ENCODE data around the gene CREB5. TPM values are rescaled to one million over a fixed set of nuclear protein-coding genes. Genes with fewer than 3 reads are reported as not detected.

The CREB5 gene
- total and polyA plus RNA-seq, 4 experiments from 2014 or later = not detected

- peaks cover 11 to 24% (median 14%) of the 10 kb centered on the region in 4 donors for H3K4me1 Mint-ChIP-seq
- H3K4me3 ChIP-seq (ENCODE audit: low read length in 2 of 2) = no peak overlapping the region
- H3K4me1 ChIP-seq (ENCODE audit: insufficient read depth, low read length) = peaks cover 18% of the 10 kb centered on the region
- H3K27me3 Mint-ChIP-seq = peaks cover 39 to 40% of the 10 kb centered on the region in 2 donors
- H3K9me3 ChIP-seq (ENCODE audit: control insufficient read depth in 1 of 2, low read length in 2 of 2) = no peaks in the 10 kb centered on the region
- peaks cover 18% of the 10 kb centered on the region for H3K27me3 ChIP-seq (ENCODE audit: insufficient read depth, low read length)
- H3K27ac ChIP-seq (ENCODE audit: low read depth, low read length) = no peak overlapping the region
- no peaks in the 10 kb centered on the region for H3K9me3 Mint-ChIP-seq
- H3K27ac Mint-ChIP-seq = no peak overlapping the region
- intact Hi-C loops (cut with micrococcal nuclease) = no loop called here
- H3K36me3 ChIP-seq (ENCODE audit: insufficient read depth, low read length) = no peaks in the 10 kb centered on the region
- H3K36me3 Mint-ChIP-seq = no peaks in the 10 kb centered on the region
- no peak overlapping the region for H3K4me3 Mint-ChIP-seq
- DNase-seq = no peak
- POLR2A ChIA-PET (ENCODE audit: partially characterized antibody) = interaction anchor here (0.6 kb wide), 1 partner anchor 9 kb away, joined by 4 read pairs; no protein-coding TSS in a partner anchor
- CTCF ChIA-PET (ENCODE audit: partially characterized antibody) = no interaction called here
These were observed 4.7 kb upstream of the CREB5 start for GRCh38 chr7:28407651-28408050.

GRCh38 chr7:28408105-28408959 lies 4.0 kb upstream of the CREB5 start:
- Mint-ChIP-seq H3K36me3 (no peaks in the 10 kb centered on the region), H3K4me1 (peaks cover 11 to 24% (median 14%) of the 10 kb centered on the region in 4 donors), H3K27me3 (peaks cover 40 to 43% of the 10 kb centered on the region in 2 donors), H3K9me3 (no peaks in the 10 kb centered on the region), H3K27ac (no peak overlapping the region), H3K4me3 (peak overlapping the region; percentile 58 to 77 (median 70))
- H3K9me3 ChIP-seq (ENCODE audit: control insufficient read depth in 1 of 2, low read length in 2 of 2) = no peaks in the 10 kb centered on the region
- peaks cover 18% of the 10 kb centered on the region for H3K4me1 ChIP-seq (ENCODE audit: insufficient read depth, low read length)
- H3K27me3 ChIP-seq (ENCODE audit: insufficient read depth, low read length) = peaks cover 18% of the 10 kb centered on the region
- POLR2A ChIA-PET (ENCODE audit: partially characterized antibody) = no interaction called here
- H3K27ac ChIP-seq (ENCODE audit: low read depth, low read length) = no peak overlapping the region
- no peak overlapping the region for H3K4me3 ChIP-seq (ENCODE audit: low read length in 2 of 2)
- intact Hi-C loops (cut with micrococcal nuclease) = no loop called here
- CTCF ChIA-PET (ENCODE audit: partially characterized antibody) = no interaction called here
- DNase-seq = no peak
- no peaks in the 10 kb centered on the region for H3K36me3 ChIP-seq (ENCODE audit: insufficient read depth, low read length)

GRCh38 chr7:28408960-28409715 lies 3.2 kb upstream of the CREB5 start:
- Histone ChIP-seq H3K36me3 (ENCODE audit: insufficient read depth, low read length) (no peaks in the 10 kb centered on the region), H3K27ac (ENCODE audit: low read depth, low read length) (no peak overlapping the region), H3K27me3 (ENCODE audit: insufficient read depth, low read length) (peaks cover 18% of the 10 kb centered on the region), H3K9me3 (ENCODE audit: control insufficient read depth in 1 of 2, low read length in 2 of 2) (no peaks in the 10 kb centered on the region), H3K4me1 (ENCODE audit: insufficient read depth, low read length) (peaks cover 18% of the 10 kb centered on the region), H3K4me3 (ENCODE audit: low read length in 2 of 2) (no peak overlapping the region)
- Mint-ChIP-seq H3K27me3 (peaks cover 47% of the 10 kb centered on the region in 2 donors), H3K4me3 (peak overlapping the region; percentile 71 to 87 (median 82)), H3K4me1 (peaks cover 11 to 24% (median 14%) of the 10 kb centered on the region in 4 donors), H3K27ac (no peak overlapping the region), H3K9me3 (no peaks in the 10 kb centered on the region), H3K36me3 (no peaks in the 10 kb centered on the region)
- ChIA-PET CTCF (ENCODE audit: partially characterized antibody) (no interaction called here), POLR2A (ENCODE audit: partially characterized antibody) (no interaction called here)
- peak in 4 of 5 donors; percentile 6 to 57 (median 14) for DNase-seq
- intact Hi-C loops (cut with micrococcal nuclease) = no loop called here

GRCh38 chr7:28409716-28410627 lies 2.3 kb upstream of the CREB5 start:
- Histone ChIP-seq H3K4me1 (ENCODE audit: insufficient read depth, low read length) (peaks cover 18% of the 10 kb centered on the region), H3K9me3 (ENCODE audit: control insufficient read depth in 1 of 2, low read length in 2 of 2) (no peaks in the 10 kb centered on the region), H3K36me3 (ENCODE audit: insufficient read depth, low read length) (no peaks in the 10 kb centered on the region), H3K27me3 (ENCODE audit: insufficient read depth, low read length) (peaks cover 18% of the 10 kb centered on the region), H3K4me3 (ENCODE audit: low read length in 2 of 2) (no peak overlapping the region), H3K27ac (ENCODE audit: low read depth, low read length) (no peak overlapping the region)
- CTCF ChIA-PET (ENCODE audit: partially characterized antibody) = no interaction called here
- H3K27me3 Mint-ChIP-seq = peaks cover 47 to 48% of the 10 kb centered on the region in 2 donors
- no peaks in the 10 kb centered on the region for H3K36me3 Mint-ChIP-seq
- DNase-seq = no peak
- H3K4me3 Mint-ChIP-seq = peak overlapping the region; percentile 71 to 87 (median 80)
- H3K9me3 Mint-ChIP-seq = no peaks in the 10 kb centered on the region
- peak overlapping the region in 1 of 7 donors; percentile 69 for H3K27ac Mint-ChIP-seq
- POLR2A ChIA-PET (ENCODE audit: partially characterized antibody) = no interaction called here
- peaks cover 11 to 24% (median 14%) of the 10 kb centered on the region in 4 donors for H3K4me1 Mint-ChIP-seq
- intact Hi-C loops (cut with micrococcal nuclease) = no loop called here

GRCh38 chr7:28410628-28411531 lies 1.4 kb upstream of the CREB5 start:
- H3K4me3 Mint-ChIP-seq = peak overlapping the region; percentile 48 to 78 (median 62)
- H3K9me3 Mint-ChIP-seq = no peaks in the 10 kb centered on the region
- Histone ChIP-seq H3K4me3 (ENCODE audit: low read length in 2 of 2) (no peak overlapping the region), H3K4me1 (ENCODE audit: insufficient read depth, low read length) (peaks cover 18% of the 10 kb centered on the region), H3K36me3 (ENCODE audit: insufficient read depth, low read length) (no peaks in the 10 kb centered on the region), H3K27ac (ENCODE audit: low read depth, low read length) (no peak overlapping the region), H3K27me3 (ENCODE audit: insufficient read depth, low read length) (peaks cover 18% of the 10 kb centered on the region), H3K9me3 (ENCODE audit: control insufficient read depth in 1 of 2, low read length in 2 of 2) (no peaks in the 10 kb centered on the region)
- no peaks in the 10 kb centered on the region for H3K36me3 Mint-ChIP-seq
- H3K27ac Mint-ChIP-seq = no peak overlapping the region
- CTCF ChIA-PET (ENCODE audit: partially characterized antibody) = no interaction called here
- POLR2A ChIA-PET (ENCODE audit: partially characterized antibody) = no interaction called here
- intact Hi-C loops (cut with micrococcal nuclease) = no loop called here
- H3K27me3 Mint-ChIP-seq = peaks cover 48 to 50% of the 10 kb centered on the region in 2 donors
- DNase-seq = no peak
- H3K4me1 Mint-ChIP-seq = peaks cover 11 to 24% (median 14%) of the 10 kb centered on the region in 4 donors

GRCh38 chr7:28413011-28413410 lies 693 bp downstream of the CREB5 start:
- Mint-ChIP-seq H3K4me3 (no peak overlapping the region), H3K36me3 (no peaks in the 10 kb centered on the region), H3K9me3 (no peaks in the 10 kb centered on the region), H3K4me1 (peaks cover 11 to 24% (median 14%) of the 10 kb centered on the region in 4 donors), H3K27me3 (peaks cover 41% of the 10 kb centered on the region in 2 donors), H3K27ac (no peak overlapping the region)
- Histone ChIP-seq H3K9me3 (ENCODE audit: control insufficient read depth in 1 of 2, low read length in 2 of 2) (no peaks in the 10 kb centered on the region), H3K27ac (ENCODE audit: low read depth, low read length) (no peak overlapping the region), H3K27me3 (ENCODE audit: insufficient read depth, low read length) (peaks cover 17% of the 10 kb centered on the region), H3K4me3 (ENCODE audit: low read length in 2 of 2) (no peak overlapping the region), H3K36me3 (ENCODE audit: insufficient read depth, low read length) (no peaks in the 10 kb centered on the region), H3K4me1 (ENCODE audit: insufficient read depth, low read length) (peaks cover 18% of the 10 kb centered on the region)
- ChIA-PET POLR2A (ENCODE audit: partially characterized antibody) (no interaction called here), CTCF (ENCODE audit: partially characterized antibody) (no interaction called here)
- intact Hi-C loops (cut with micrococcal nuclease) = no loop called here
- no peak for DNase-seq

Data from CD4-positive, alpha-beta memory T cell (primary cell).